Colon (tissue), 2 donors: Measurements from ENCODE around the gene RIC1.
"Not testable (repeated sequence)": the region's sequence is repeated elsewhere in the genome, so short reads cannot be mapped to it uniquely, and the experiment has no call there.

Source experiments
- FAIRE-seq: peaks from 2 replicates; lab custom pipeline; 2012; peaks lifted over from hg19 to GRCh38; lab: Jason Lieb, UNC
- donor health status: control.
- donor health status: control.

The RIC1 gene

DNA sequence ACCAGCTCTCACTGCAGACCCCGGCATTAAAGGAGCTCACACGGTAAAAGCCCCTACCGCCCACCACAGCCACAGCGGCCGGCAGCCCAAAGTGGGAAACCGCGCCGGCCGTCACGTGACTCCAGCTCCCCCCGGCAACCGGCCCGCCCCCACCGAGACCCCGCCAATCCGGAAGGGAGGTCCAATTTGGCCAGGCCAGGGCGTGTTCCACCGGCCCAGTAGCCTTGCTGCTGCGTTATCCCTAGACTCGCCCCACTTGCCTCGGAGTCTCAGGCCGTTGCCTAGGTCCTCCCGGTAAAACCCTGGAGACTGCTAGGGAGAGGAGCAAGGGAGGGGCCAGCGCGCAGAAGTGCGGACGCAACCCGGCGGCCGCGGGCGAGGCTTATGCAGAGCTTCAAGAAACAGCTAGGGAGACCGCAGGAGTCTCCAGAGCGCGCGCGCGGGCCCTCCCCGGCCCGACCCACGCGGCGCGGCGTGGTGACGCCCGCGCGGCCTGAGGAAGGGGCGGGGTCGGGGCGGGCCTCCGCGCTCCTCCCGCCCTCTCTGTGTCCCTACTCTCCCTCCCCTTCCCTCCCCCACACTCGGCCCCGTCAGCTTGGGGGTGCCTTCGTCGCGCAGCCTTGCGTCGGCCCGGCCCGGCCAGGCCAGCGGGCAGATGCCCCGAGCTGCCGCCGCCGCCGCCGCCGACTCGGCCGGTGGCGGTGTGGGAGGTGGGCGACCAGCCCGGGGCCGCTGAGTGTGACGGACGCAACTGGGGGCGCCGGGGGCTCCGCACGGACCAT is at the start of gene RIC1:
TSS of gene RIC1 (plus strand) at position 578 of the 782 bp plus-strand sequence. CDS start at position 781, 203 bp downstream.
- no peak for FAIRE-seq

DNA sequence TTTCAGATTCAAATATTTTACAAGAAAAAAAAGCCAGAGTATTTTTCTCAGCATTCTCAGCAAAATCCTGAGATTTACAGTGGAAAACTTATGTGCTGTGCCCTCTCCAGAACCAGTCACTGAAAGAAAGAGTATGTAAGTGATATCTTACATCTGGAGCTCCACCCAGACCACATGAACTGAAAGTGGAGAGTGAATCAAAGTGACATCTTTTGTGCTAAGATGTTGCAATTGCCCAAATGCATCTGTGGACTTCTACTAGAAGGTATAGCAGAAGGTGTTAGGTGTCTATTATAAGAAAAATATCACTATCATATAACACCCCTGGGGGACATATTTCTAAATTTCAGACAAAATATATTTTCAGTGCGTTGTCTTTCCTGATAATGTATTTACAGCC is 49.0 kb upstream of the RIC1 start:
- FAIRE-seq, result no peak

DNA sequence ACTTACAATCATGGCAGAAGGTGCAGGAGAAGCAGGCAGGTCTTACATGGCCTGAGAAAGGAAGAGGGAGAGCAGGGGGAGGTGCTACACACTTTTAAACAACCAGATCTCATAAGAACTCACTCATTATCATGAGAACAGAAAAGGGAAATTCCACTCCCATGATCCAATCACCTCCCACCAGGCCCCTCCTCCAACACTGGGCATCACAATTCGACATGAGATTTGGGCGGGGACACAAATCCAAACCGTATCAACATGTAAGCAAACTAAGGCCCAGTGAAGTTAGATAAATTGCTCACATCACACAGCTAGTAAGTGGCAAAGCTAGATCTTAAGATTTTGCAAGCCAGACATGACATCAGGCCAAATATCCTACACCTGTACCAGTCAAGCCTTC is 48.3 kb upstream of the RIC1 start:
- FAIRE-seq, result no peak

DNA sequence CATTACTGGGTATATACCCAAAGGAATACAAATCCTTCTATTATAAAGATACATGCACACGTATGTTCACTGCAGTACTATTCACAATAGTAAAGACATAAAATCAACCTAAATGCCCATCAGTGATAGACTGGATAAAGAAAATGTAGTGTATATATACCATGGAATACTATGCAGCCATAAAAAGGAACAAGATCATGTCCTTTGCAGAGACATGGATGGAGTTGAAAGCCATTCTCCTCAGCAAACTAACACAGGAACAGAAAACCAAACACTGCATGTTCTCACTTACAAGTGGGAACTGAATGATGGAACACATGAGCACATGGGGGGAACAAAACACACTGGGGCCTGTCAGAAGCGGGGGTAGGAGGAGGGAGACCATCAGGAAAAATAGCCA is 47.2 kb upstream of the RIC1 start:
- not testable (repeated sequence) for FAIRE-seq

- FAIRE-seq, result no peak
Observed at GRCh38 chr9:5582835-5583195, 46.1 kb upstream of the RIC1 start.

DNA sequence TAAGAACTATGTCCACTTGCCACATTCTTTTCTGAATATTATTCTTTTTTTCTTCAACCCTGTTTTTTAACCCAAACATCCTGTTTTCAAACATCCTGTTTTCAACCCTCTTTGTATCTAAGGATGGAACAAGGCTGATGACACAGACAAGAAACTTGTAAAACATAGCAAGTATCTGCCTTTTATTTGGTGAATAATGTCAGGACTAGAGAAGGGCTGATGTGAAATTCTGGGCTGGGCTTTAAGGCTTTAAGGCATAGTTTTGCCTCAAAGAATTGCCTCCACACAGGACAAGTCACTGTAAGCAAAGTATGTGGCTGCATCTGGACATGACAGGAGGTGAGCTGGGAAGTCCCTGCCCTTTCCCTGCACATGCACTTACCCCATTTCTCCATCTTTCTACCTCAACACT is 42.5 kb upstream of the RIC1 start:
- no peak for FAIRE-seq

GRCh38 chr9:5587024-5587423 is 41.9 kb upstream of the RIC1 start:
- FAIRE-seq, result no peak

GRCh38 chr9:5592231-5592630 is 36.7 kb upstream of the RIC1 start:
- FAIRE-seq, result no peak

GRCh38 chr9:5592904-5593303 is 36.0 kb upstream of the RIC1 start:
- FAIRE-seq, result no peak

- no peak for FAIRE-seq
Observed at GRCh38 chr9:5593904-5594303, 35.0 kb upstream of the RIC1 start.

DNA sequence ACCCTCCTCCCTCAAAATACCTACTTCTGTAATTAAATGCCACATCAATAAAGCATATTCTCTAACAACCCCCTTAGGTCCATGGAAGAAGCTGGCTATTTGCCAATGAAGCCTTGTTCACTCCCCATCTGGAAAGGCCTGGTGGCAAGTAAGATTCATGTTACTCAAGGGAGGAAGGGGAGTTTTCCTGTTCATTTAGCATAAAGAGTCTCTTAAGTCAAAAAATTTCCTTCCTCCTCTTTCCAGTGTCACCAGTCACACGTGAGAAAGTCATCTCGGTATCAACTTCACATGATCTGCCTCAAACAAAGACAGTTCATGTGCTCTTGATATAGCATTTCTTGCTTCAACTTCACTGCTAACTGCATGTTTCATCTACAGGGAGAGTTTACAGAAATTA is 32.7 kb upstream of the RIC1 start:
- FAIRE-seq, result no peak

GRCh38 chr9:5608298-5609225 is 20.3 kb upstream of the RIC1 start:
- FAIRE-seq, result no peak

- FAIRE-seq, result no peak
Observed at GRCh38 chr9:5609226-5609596, 19.7 kb upstream of the RIC1 start.

DNA sequence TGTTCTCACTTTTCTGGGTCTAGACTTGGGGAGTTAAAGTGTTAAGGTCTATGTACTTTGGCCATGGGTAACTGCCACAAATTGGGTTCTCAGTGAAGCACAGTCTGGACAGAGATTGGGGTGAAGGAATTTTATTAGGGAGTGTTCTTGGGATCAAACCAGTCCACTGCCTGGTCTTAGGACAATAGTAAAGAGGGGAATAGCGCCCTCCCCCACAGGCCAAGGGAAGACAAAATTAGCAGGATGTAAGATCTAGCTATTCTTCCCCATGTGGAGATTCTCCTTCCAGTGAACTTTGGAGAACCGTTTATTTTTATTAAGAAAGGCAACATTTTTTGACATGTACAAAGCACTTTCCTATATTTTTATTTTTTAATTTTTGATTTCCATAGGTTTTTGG is 18.4 kb upstream of the RIC1 start:
- no peak for FAIRE-seq

DNA sequence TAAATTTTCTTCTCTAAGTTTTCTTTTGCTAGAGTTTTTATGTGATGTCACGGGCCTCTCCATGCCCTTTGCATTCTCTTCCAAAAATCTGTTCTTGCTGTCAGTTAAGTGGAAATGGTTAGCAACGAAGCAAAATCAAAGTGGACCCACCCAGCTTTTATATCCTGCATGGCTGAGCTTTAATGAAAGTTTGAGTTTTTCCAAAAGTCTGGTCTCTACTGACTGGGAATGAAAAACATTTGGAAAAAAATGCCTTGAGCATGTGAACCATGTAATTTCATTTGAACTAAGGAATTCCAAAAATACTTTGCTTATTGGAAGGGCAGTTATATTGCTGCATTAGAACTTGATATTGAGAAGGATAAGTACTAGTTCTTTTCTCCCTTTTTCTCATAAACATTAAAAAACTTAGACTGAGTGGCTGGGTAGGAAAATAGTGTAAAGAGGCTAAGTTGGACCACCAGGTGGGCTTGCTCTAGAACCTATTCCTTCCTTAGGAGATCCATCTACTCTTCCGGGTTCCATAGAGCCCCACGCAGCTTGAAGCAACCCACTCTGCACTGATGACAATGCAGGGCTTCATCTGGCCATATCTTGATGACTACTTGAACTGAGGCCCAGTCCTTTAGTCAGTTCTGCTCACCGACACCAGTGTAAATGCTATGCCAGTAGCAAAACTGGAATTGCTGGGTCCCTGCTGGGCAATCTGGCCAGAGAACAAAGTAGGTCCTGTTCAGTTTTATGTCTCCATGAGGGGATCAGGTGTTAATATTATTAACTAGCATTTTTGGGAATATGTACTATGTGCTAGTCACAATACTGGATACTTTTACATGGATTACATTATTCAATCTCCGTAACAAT is 17.4 kb upstream of the RIC1 start:
- no peak for FAIRE-seq

GRCh38 chr9:5612185-5612530 is 16.7 kb upstream of the RIC1 start:
- no peak for FAIRE-seq

DNA sequence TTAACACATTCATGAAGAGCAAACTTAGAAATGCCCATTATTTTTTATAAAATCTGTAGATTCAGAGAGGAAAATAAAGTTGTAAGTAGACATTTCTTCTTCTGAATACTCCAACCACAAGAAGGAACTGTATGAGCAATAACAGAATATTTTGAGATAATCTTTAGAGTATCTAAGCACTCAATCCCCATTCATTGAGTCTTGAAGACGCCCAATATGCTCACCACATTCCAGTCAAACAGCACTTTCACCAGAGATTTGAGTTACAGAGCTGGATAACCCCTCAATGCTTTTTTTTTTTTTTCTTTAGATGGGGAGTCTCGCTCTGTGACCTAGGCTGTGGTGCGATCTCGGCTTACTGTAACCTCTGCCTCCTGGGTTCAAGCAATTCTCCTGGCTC is 14.7 kb upstream of the RIC1 start:
- FAIRE-seq, result no peak

- FAIRE-seq, result no peak
Observed at GRCh38 chr9:5614985-5615384, 13.9 kb upstream of the RIC1 start.

DNA sequence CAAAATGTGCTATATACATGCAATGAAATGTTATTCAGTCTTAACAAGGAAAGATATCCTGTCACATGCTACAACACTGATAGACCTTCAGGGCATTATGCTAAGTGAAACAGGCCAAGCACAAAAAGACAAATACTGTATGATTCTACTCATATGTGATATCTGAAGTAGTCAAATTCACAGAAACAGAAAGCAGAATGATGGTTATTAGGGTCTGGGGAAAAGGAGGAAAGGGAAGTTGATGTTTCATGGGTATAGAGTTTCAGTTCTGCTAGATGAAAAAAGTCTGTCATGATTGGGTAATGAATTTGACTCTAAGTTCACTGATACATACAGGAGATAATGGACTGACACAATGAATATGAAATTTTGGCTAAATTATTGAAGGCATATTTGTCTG is 11.2 kb upstream of the RIC1 start:
- no peak for FAIRE-seq

DNA sequence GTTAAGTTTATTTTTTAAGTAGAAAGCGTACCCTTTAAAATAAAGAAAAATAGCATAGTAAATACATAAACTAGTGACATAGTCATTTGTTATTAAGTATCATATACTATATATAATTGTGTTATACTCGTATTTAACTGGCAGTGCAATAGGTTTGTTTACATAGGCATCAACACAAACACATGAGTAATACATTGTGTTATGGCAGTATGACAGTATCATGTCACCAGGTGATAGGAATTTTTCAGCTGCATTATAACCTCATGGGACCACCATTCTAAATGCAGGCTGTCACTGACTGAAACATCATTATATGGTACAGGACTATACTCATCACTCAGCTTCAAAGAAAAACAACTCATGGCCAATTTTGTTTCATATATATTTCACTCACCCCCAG is 8.4 kb upstream of the RIC1 start:
- no peak for FAIRE-seq

GRCh38 chr9:5621327-5621726 is 7.6 kb upstream of the RIC1 start:
- FAIRE-seq, result no peak

- FAIRE-seq, result no peak
Observed at GRCh38 chr9:5622016-5622415, 6.9 kb upstream of the RIC1 start.

- FAIRE-seq, result no peak
Observed at GRCh38 chr9:5624655-5625054, 4.3 kb upstream of the RIC1 start.
